ENCODE data around the gene LHFPL3. TPM values are rescaled to one million over a fixed set of nuclear protein-coding genes. Genes with fewer than 3 reads are reported as not detected.
"Not testable (repeated sequence)": the region's sequence is repeated elsewhere in the genome, so short reads cannot be mapped to it uniquely, and the experiment has no call there.

Gene LHFPL3
- total RNA-seq, 1 donor from 2014 or later, result not detected

GRCh38 chr7:104923010-104923421 is 594.6 kb downstream of the LHFPL3 start:
- ATAC-seq (peak; percentile 97), DNase-seq (ENCODE audit: low spot score) (peak; percentile 70)

- ATAC-seq; DNase-seq (ENCODE audit: low spot score): not testable (repeated sequence)
Observed at GRCh38 chr7:104926189-104926588, 597.8 kb downstream of the LHFPL3 start.

GRCh38 chr7:104926601-104927041 is 598.2 kb downstream of the LHFPL3 start:
- DNase-seq (ENCODE audit: low spot score) (no peak), ATAC-seq (no peak)

- DNase-seq (ENCODE audit: low spot score), result no peak
- ATAC-seq, result no peak
Observed at GRCh38 chr7:104927055-104927454, 598.7 kb downstream of the LHFPL3 start.

- no peak for ATAC-seq
- no peak for DNase-seq (ENCODE audit: low spot score)
Observed at GRCh38 chr7:104928721-104929400, 600.5 kb downstream of the LHFPL3 start.

- DNase-seq (ENCODE audit: low spot score), result no peak
- no peak for ATAC-seq
Observed at GRCh38 chr7:104929921-104930320, 601.5 kb downstream of the LHFPL3 start.

GRCh38 chr7:104931181-104931781 is 602.9 kb downstream of the LHFPL3 start:
- ATAC-seq (peak; percentile 29), DNase-seq (ENCODE audit: low spot score) (no peak)

GRCh38 chr7:104933022-104933421 is 604.6 kb downstream of the LHFPL3 start:
- ATAC-seq (no peak), DNase-seq (ENCODE audit: low spot score) (no peak)

GRCh38 chr7:104933521-104933988 is 605.2 kb downstream of the LHFPL3 start:
- ATAC-seq (no peak), DNase-seq (ENCODE audit: low spot score) (no peak)

- ATAC-seq (no peak), DNase-seq (ENCODE audit: low spot score) (no peak)
Observed at GRCh38 chr7:104934665-104935064, 606.3 kb downstream of the LHFPL3 start.

- ATAC-seq, result no peak
- DNase-seq (ENCODE audit: low spot score), result no peak
Observed at GRCh38 chr7:104935276-104935675, 606.9 kb downstream of the LHFPL3 start.

GRCh38 chr7:104936546-104936945 is 608.1 kb downstream of the LHFPL3 start:
- no peak for DNase-seq (ENCODE audit: low spot score)
- ATAC-seq, result no peak

- DNase-seq (ENCODE audit: low spot score); ATAC-seq: not testable (repeated sequence)
Observed at GRCh38 chr7:104937489-104937888, 609.1 kb downstream of the LHFPL3 start.

GRCh38 chr7:104938741-104939390 is 610.5 kb downstream of the LHFPL3 start:
- DNase-seq (ENCODE audit: low spot score), result no peak
- ATAC-seq, result no peak

- ATAC-seq (no peak), DNase-seq (ENCODE audit: low spot score) (no peak)
Observed at GRCh38 chr7:104940023-104940710, 611.8 kb downstream of the LHFPL3 start.

GRCh38 chr7:104943502-104944343 is 615.3 kb downstream of the LHFPL3 start:
- ATAC-seq, result peak; percentile 44
- DNase-seq (ENCODE audit: low spot score), result no peak

- no peak for ATAC-seq
- DNase-seq (ENCODE audit: low spot score), result no peak
Observed at GRCh38 chr7:104945599-104945956, 617.2 kb downstream of the LHFPL3 start.

GRCh38 chr7:104946338-104946737 is 617.9 kb downstream of the LHFPL3 start:
- DNase-seq (ENCODE audit: low spot score), result no peak
- ATAC-seq, result no peak

- ATAC-seq, result no peak
- no peak for DNase-seq (ENCODE audit: low spot score)
Observed at GRCh38 chr7:104950006-104950405, 621.6 kb downstream of the LHFPL3 start.

GRCh38 chr7:104950754-104951153 is 622.4 kb downstream of the LHFPL3 start:
- DNase-seq (ENCODE audit: low spot score) (no peak), ATAC-seq (no peak)
